ENCODE results near the gene CC2D2A. TPM values are rescaled to one million over a fixed set of nuclear protein-coding genes. Genes with fewer than 3 reads are reported as not detected.
A peak's percentile ranks its signal among the peaks of the same experiment; 100 is the strongest.

CC2D2A gene
- total RNA-seq, 1 experiment from 2014 or later = 10.1 TPM

GRCh38 chr4:15648600-15648999 is 178.9 kb downstream of the CC2D2A start:
- H3K9me3 ChIP-seq (replicated peaks) = no peaks in the 10 kb centered on the region
- peaks cover 23% of the 10 kb centered on the region for H3K4me1 ChIP-seq
- H3K27me3 ChIP-seq = no peaks in the 10 kb centered on the region
- H3K27ac ChIP-seq = no peak overlapping the region
- H3K36me3 ChIP-seq = peaks cover 10% of the 10 kb centered on the region; the same call in 1 of the 2 replicates
- H3K4me3 ChIP-seq = no peak overlapping the region
- DNase-seq = no peak

- Histone ChIP-seq H3K27me3 (no peaks in the 10 kb centered on the region), H3K4me1 (peaks cover 23% of the 10 kb centered on the region), H3K4me3 (no peak overlapping the region), H3K27ac (no peak overlapping the region), H3K9me3 (replicated peaks) (no peaks in the 10 kb centered on the region), H3K36me3 (0 out of 2 replicates have a peak, but pooled peaks cover 1% of the 10 kb centered on the region)
- peak; percentile 68 to 84 for DNase-seq
These were observed 180.3 kb downstream of the CC2D2A start for GRCh38 chr4:15649914-15650545.

Other genes starting within 250 kb of the CC2D2A start
- gene C1QTNF7, start 41.8 kb upstream of the CC2D2A start, total RNA-seq (2014; rRNA removed; shearing (Covaris generic)) = not detected in 2 replicates
- 59.1 and 69.7 TPM in 2 replicates for gene FBXL5, start 185.5 kb downstream of the CC2D2A start, total RNA-seq (2014; rRNA removed; shearing (Covaris generic))
- 70.3 TPM in 2 replicates for gene FAM200B, start 211.9 kb downstream of the CC2D2A start, total RNA-seq (2014; rRNA removed; shearing (Covaris generic))
- gene BST1, start 233.2 kb downstream of the CC2D2A start, total RNA-seq (2014; rRNA removed; shearing (Covaris generic)) = 0.81 and 1.0 TPM in 2 replicates